ENCODE results near the gene METRNL.

The METRNL gene

GRCh38 chr17:83062818-83063671 lies 16.4 kb upstream of the METRNL start:
- no peak for ATAC-seq (ENCODE audit: insufficient read depth, low read depth)
- H3K4me2 ChIP-seq (ENCODE audit: insufficient read depth, low read length), result no peak overlapping the region
- H3K27me3 ChIP-seq (ENCODE audit: insufficient read depth, low read length, poor library complexity), result no peaks in the 10 kb centered on the region

GRCh38 chr17:83064021-83064731 lies 15.2 kb upstream of the METRNL start:
- no peak for ATAC-seq (ENCODE audit: insufficient read depth, low read depth)
- Histone ChIP-seq H3K4me2 (ENCODE audit: insufficient read depth, low read length) (no peak overlapping the region), H4K20me1 (ENCODE audit: insufficient read depth, low read length) (0 out of 2 replicates have a peak, but pooled peaks cover 3% of the 10 kb centered on the region), H3K79me2 (ENCODE audit: insufficient read depth, low read length) (no peaks in the 10 kb centered on the region), H2AFZ (ENCODE audit: low read depth, low read length) (no peak overlapping the region), H3K9ac (ENCODE audit: low read depth, low read length) (no peak overlapping the region), H3K9me3 (ENCODE audit: insufficient read depth, low read length, severe bottlenecking) (no peaks in the 10 kb centered on the region), H3K27ac (ENCODE audit: low read length) (no peak overlapping the region), H3K27me3 (ENCODE audit: insufficient read depth, low read length, poor library complexity) (no peaks in the 10 kb centered on the region), H3K4me3 (ENCODE audit: low read depth in 1 of 2, low read length in 2 of 2) (no peak overlapping the region), H3K36me3 (ENCODE audit: insufficient read depth, low read length) (no peaks in the 10 kb centered on the region), H3K4me1 (ENCODE audit: insufficient read depth, low read length) (no peaks in the 10 kb centered on the region)
- no peak for DNase-seq
- TF ChIP-seq EZH2 (IDR thresholded peaks at IDR 0.05; ENCODE audit: borderline replicate concordance, low read depth, low read length, severe bottlenecking), result no peak
- TF ChIP-seq CTCF (IDR thresholded peaks at IDR 0.05; ENCODE audit: borderline replicate concordance, extremely low read depth, low read length, poor library complexity, severe bottlenecking), result no peak

More at GRCh38 chr17:83062818-83063671, 16.4 kb upstream of the METRNL start:
- Histone ChIP-seq H3K4me1 (ENCODE audit: insufficient read depth, low read length) (no peaks in the 10 kb centered on the region), H3K4me3 (ENCODE audit: low read depth in 1 of 2, low read length in 2 of 2) (no peak overlapping the region), H3K9ac (ENCODE audit: low read depth, low read length) (no peak overlapping the region), H2AFZ (ENCODE audit: low read depth, low read length) (no peak overlapping the region), H3K9me3 (ENCODE audit: insufficient read depth, low read length, severe bottlenecking) (no peaks in the 10 kb centered on the region), H3K79me2 (ENCODE audit: insufficient read depth, low read length) (no peaks in the 10 kb centered on the region), H3K27ac (ENCODE audit: low read length) (no peak overlapping the region), H3K36me3 (ENCODE audit: insufficient read depth, low read length) (no peaks in the 10 kb centered on the region), H4K20me1 (ENCODE audit: insufficient read depth, low read length) (0 out of 2 replicates have a peak, but pooled peaks cover 3% of the 10 kb centered on the region)
- DNase-seq, result no peak
- TF ChIP-seq CTCF (IDR thresholded peaks at IDR 0.05; ENCODE audit: borderline replicate concordance, extremely low read depth, low read length, poor library complexity, severe bottlenecking) (no peak), EZH2 (IDR thresholded peaks at IDR 0.05; ENCODE audit: borderline replicate concordance, low read depth, low read length, severe bottlenecking) (no peak)

GRCh38 chr17:83064732-83065659 lies 14.4 kb upstream of the METRNL start:
- H3K9me3 ChIP-seq (ENCODE audit: insufficient read depth, low read length, severe bottlenecking), result no peaks in the 10 kb centered on the region
- no peak overlapping the region for H2AFZ ChIP-seq (ENCODE audit: low read depth, low read length)
- no peaks in the 10 kb centered on the region for H3K79me2 ChIP-seq (ENCODE audit: insufficient read depth, low read length)
- no peak overlapping the region for H3K9ac ChIP-seq (ENCODE audit: low read depth, low read length)
- DNase-seq (no peak), ATAC-seq (ENCODE audit: insufficient read depth, low read depth) (no peak)
- no peak overlapping the region for H3K4me3 ChIP-seq (ENCODE audit: low read depth in 1 of 2, low read length in 2 of 2)
- no peak for TF ChIP-seq EZH2 (IDR thresholded peaks at IDR 0.05; ENCODE audit: borderline replicate concordance, low read depth, low read length, severe bottlenecking)
- no peak for TF ChIP-seq CTCF (IDR thresholded peaks at IDR 0.05; ENCODE audit: borderline replicate concordance, extremely low read depth, low read length, poor library complexity, severe bottlenecking)
- H4K20me1 ChIP-seq (ENCODE audit: insufficient read depth, low read length), result peaks cover 7% of the 10 kb centered on the region; the same call in 1 of the 2 replicates
- H3K36me3 ChIP-seq (ENCODE audit: insufficient read depth, low read length), result no peaks in the 10 kb centered on the region
- no peak overlapping the region for H3K27ac ChIP-seq (ENCODE audit: low read length)
- no peak overlapping the region for H3K4me2 ChIP-seq (ENCODE audit: insufficient read depth, low read length)
- H3K27me3 ChIP-seq (ENCODE audit: insufficient read depth, low read length, poor library complexity), result no peaks in the 10 kb centered on the region
- H3K4me1 ChIP-seq (ENCODE audit: insufficient read depth, low read length), result no peaks in the 10 kb centered on the region

Data from DND-41 (cell line).